ENCODE results near the gene RAB27A. TPM values are rescaled to one million over a fixed set of nuclear protein-coding genes. Genes with fewer than 3 reads are reported as not detected.

RAB27A gene
- total and polyA plus RNA-seq, 9 of the 15 experiments (the other 6 are each of a cell fraction or from before 2014, with no cell fraction given), result 31.5 to 171 (median 80.4) TPM

- TF ChIP-seq ZNF407 (IDR thresholded peaks at IDR 0.05; ENCODE audit: low read depth), result no peak
- TF ChIP-seq HNRNPUL1 (IDR thresholded peaks at IDR 0.05; ENCODE audit: low read length), result no peak
- TF ChIP-seq IRF2 (CRISPR knock-in tag; IDR thresholded peaks at IDR 0.05), result no peak
- peak; percentile 89; the same call in 1 of the 2 replicates for TF ChIP-seq ERF (CRISPR knock-in tag; IDR thresholded peaks at IDR 0.05)
- 0 out of 2 replicates have a peak, but pooled peaks have one; percentile 36 for TF ChIP-seq KLF1 (tag; IDR thresholded peaks at IDR 0.05)
- TF ChIP-seq DPF2 (IDR thresholded peaks at IDR 0.05), result 0 out of 2 replicates have a peak, but pooled peaks have one; percentile 48
- no peak for TF ChIP-seq ZNF551 (CRISPR knock-in tag; IDR thresholded peaks at IDR 0.05)
- TF ChIP-seq, protein P1, sequence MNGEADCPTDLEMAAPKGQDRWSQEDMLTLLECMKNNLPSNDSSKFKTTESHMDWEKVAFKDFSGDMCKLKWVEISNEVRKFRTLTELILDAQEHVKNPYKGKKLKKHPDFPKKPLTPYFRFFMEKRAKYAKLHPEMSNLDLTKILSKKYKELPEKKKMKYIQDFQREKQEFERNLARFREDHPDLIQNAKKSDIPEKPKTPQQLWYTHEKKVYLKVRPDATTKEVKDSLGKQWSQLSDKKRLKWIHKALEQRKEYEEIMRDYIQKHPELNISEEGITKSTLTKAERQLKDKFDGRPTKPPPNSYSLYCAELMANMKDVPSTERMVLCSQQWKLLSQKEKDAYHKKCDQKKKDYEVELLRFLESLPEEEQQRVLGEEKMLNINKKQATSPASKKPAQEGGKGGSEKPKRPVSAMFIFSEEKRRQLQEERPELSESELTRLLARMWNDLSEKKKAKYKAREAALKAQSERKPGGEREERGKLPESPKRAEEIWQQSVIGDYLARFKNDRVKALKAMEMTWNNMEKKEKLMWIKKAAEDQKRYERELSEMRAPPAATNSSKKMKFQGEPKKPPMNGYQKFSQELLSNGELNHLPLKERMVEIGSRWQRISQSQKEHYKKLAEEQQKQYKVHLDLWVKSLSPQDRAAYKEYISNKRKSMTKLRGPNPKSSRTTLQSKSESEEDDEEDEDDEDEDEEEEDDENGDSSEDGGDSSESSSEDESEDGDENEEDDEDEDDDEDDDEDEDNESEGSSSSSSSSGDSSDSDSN (IDR thresholded peaks at IDR 0.05; ENCODE audit: borderline replicate concordance in 1 of 2, low read depth in 2 of 2, low read length in 2 of 2), result peak; percentile 18 to 50; a peak in 1 of 4 replicates
- TF ChIP-seq, protein P2, sequence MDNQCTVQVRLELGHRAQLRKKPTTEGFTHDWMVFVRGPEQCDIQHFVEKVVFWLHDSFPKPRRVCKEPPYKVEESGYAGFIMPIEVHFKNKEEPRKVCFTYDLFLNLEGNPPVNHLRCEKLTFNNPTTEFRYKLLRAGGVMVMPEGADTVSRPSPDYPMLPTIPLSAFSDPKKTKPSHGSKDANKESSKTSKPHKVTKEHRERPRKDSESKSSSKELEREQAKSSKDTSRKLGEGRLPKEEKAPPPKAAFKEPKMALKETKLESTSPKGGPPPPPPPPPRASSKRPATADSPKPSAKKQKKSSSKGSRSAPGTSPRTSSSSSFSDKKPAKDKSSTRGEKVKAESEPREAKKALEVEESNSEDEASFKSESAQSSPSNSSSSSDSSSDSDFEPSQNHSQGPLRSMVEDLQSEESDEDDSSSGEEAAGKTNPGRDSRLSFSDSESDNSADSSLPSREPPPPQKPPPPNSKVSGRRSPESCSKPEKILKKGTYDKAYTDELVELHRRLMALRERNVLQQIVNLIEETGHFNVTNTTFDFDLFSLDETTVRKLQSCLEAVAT (IDR thresholded peaks at IDR 0.05), result peak; percentile 14 to 58; a peak in 3 of 4 replicates
- TF ChIP-seq ZNF354B (CRISPR knock-in tag; IDR thresholded peaks at IDR 0.05), result no peak
- peak; percentile 99 for TF ChIP-seq ATF3 (IDR thresholded peaks at IDR 0.05)
- TF ChIP-seq ATF3 (CRISPR knock-in tag; conservative IDR thresholded peaks at IDR 0.05), result peak; percentile 93
- peak; percentile 37; the same call in 1 of the 2 replicates for TF ChIP-seq TCF7L2 (IDR thresholded peaks at IDR 0.05; ENCODE audit: low read depth, low read length)
Measured at GRCh38 chr15:55196458-55197361, 92.9 kb downstream of the RAB27A start, which contains the start of gene RSL24D1 (continued).
